BJ (cell line): ENCODE measurements around the gene BACE1-AS. TPM values are rescaled to one million over a fixed set of nuclear protein-coding genes. Genes with fewer than 3 reads are reported as not detected.

Experiments
- CTCF ChIA-PET: fragments of 350-600 bp; formaldehyde crosslinking; extraction: SDS; loops from one replicate; lab custom pipeline; 2021; ENCODE audit warnings: antibody characterized with exemption, inconsistent platforms; lab: Yijun Ruan, JAX
- POLR2A ChIA-PET: fragments of 300-600 bp; sonication (Branson Sonifier 250); formaldehyde crosslinking; extraction: SDS; loops from one replicate; lab custom pipeline; 2021; ENCODE audit warnings: antibody characterized with exemption; lab: Charles Lee
- DNase-seq: peaks from one replicate; pipeline ENCODE4 v3.0.0-alpha.2; 2011; ENCODE audit warnings: low read depth
- H3K27me3 ChIP-seq: 2 replicates; pipeline ENCODE4 v1.6.0; 2011; ENCODE audit warnings: low read length; ENCODE audit not compliant: control insufficient read depth, insufficient read depth
- H3K36me3 ChIP-seq: 2 replicates; pipeline ENCODE4 v1.5.1; 2011; ENCODE audit warnings: low read length; ENCODE audit not compliant: control insufficient read depth, insufficient read depth
- H3K4me3 ChIP-seq: 2 replicates; pipeline ENCODE4 v1.5.1; 2011; ENCODE audit warnings: low read depth, mild to moderate bottlenecking, control low read depth, low read length
- CTCF ChIP-seq: IDR thresholded peaks from 2 replicates; pipeline ENCODE4 v1.5.1; 2011; ENCODE audit warnings: low read depth, mild to moderate bottlenecking, control low read depth, inconsistent platforms, low read length, moderate library complexity; ENCODE audit not compliant: insufficient read depth
- polyA plus RNA-seq: library from polyadenylated mRNA; depleted of rRNA; stranded (reverse); fragments of >200 nt; gene quantifications from 2 replicates; pipeline ENCODE4 v1.2.3, GENCODE V29; 2011

BACE1-AS gene
- polyA plus RNA-seq, 1 experiment, result 3.4 TPM

DNA sequence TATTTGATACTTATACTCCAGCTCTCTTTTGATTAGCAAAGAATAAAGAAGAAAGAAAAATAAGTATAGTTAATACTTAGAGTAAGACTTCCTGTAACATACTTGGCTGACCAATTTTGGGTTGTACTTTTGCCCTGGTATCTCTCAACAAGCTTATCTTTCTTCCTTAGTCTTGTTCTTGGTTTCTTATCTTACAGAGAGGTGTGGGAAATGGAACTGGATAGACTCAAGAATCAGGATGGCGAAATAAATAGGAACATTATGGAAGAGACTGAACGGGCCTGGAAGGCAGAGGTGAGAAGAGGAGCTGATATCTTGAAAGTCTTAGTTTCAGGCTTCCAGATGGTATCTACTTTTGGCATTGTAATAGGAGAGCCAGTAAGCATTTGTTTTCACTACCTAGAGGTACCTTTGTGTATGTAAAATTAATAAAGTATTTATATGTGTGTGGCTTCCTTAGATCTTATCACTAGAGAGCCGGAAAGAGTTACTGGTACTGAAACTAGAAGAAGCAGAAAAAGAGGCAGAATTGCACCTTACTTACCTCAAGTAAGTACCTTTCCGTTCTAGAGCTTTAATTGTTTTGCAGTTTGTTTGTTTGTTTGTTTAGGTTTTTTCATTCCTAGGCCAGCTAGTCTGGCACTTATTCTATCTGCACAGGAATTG, 11.3 kb upstream of the BACE1-AS start:
- Histone ChIP-seq H3K36me3 (peaks cover 4% of the 10 kb centered on the region), H3K4me3 (no peak overlapping the region), H3K27me3 (no peaks in the 10 kb centered on the region)
- TF ChIP-seq CTCF, result no peak
- CTCF ChIA-PET, result interaction anchor here (1.5 kb wide), 1 partner anchor 40 kb away, joined by 3 read pairs; no protein-coding TSS in a partner anchor
- no peak for DNase-seq
- POLR2A ChIA-PET, result no interaction called here

DNA sequence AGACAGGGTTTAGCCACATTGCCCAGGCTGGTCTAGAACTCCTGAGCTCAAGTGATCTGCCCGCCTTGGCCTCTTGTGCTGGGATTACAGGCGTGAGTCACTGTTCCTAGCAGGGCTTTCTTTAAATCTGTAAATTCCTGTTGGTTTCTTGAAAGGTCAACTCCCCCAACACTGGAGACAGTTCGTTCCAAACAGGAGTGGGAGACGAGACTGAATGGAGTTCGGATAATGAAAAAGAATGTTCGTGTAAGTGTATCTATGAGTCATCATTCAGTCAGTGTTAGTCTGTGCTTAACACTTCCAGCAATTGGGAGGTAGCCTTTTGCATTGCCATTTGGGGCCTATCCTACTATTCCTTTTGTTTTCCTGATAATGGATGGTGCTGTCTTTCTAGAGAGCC, 10.0 kb upstream of the BACE1-AS start:
- Histone ChIP-seq H3K4me3 (no peak overlapping the region), H3K27me3 (no peaks in the 10 kb centered on the region), H3K36me3 (peaks cover 4% of the 10 kb centered on the region)
- ChIA-PET POLR2A (no interaction called here), CTCF (interaction anchor here (0.6 to 1.5 kb wide), 2 partner anchors 42 to 231 kb away, joined by 3 to 4 read pairs; no protein-coding TSS in a partner anchor)
- TF ChIP-seq CTCF, result no peak
- DNase-seq, result peak; percentile 99

DNA sequence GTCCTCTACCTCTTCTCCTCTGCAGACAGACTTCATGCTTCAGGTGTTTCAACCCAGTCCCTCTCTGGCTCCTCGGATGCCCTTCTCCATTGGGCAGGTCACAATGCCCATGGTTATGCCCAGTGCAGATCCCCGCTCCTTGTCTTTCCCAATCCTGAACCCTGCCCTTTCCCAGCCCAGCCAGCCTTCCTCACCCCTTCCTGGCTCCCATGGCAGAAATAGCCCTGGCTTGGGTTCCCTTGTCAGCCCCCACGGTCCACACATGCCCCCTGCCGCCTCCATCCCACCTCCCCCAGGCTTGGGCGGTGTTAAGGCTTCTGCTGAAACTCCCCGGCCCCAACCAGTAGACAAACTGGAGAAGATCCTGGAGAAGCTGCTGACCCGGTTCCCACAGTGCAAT, 9.3 kb upstream of the BACE1-AS start:
- CTCF ChIA-PET, result no interaction called here
- no peak for TF ChIP-seq CTCF
- Histone ChIP-seq H3K4me3 (no peak overlapping the region), H3K36me3 (peaks cover 4% of the 10 kb centered on the region), H3K27me3 (no peaks in the 10 kb centered on the region)
- no peak for DNase-seq
- POLR2A ChIA-PET, result no interaction called here

- no peak for TF ChIP-seq CTCF
- CTCF ChIA-PET, result interaction anchor here (0.9 kb wide), 1 partner anchor 19 kb away, joined by 3 read pairs; no protein-coding TSS in a partner anchor
- Histone ChIP-seq H3K36me3 (peaks cover 7% of the 10 kb centered on the region), H3K4me3 (no peak overlapping the region), H3K27me3 (no peaks in the 10 kb centered on the region)
- POLR2A ChIA-PET, result no interaction called here
- no peak for DNase-seq
These were observed 8.2 kb upstream of the BACE1-AS start for GRCh38 chr11:117282956-117283355.

DNA sequence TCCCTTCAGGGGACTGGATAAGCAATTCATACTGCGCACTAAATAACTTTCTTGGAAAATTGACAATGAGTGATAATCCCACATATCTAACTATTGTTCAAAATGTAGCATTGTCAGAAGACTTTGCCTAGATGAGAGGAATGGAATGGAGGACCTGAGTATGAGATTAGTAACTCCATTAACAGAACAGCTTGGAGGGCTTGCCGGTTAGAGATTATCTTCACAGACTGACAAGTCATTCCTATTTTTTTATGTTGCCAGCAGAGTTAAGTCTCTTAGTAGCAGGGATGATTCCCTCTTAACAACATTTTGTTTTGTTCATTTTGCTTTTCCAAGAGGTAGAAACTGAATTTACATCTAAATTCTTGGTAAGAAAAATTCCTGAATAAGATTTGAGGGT, 7.1 kb upstream of the BACE1-AS start:
- CTCF ChIA-PET, result interaction anchor here (0.9 kb wide), 1 partner anchor 18 kb away, joined by 3 read pairs; no protein-coding TSS in a partner anchor
- H3K27me3 ChIP-seq, result no peaks in the 10 kb centered on the region

More for the DNA sequence above, 7.1 kb upstream of the BACE1-AS start:
- no peak for DNase-seq
- POLR2A ChIA-PET, result no interaction called here
- TF ChIP-seq CTCF, result no peak
- H3K4me3 ChIP-seq, result no peak overlapping the region
- H3K36me3 ChIP-seq, result peaks cover 8% of the 10 kb centered on the region
